Fibroblast of the aortic adventitia (primary cell): ENCODE data around the gene CDK8. TPM values are rescaled to one million over a fixed set of nuclear protein-coding genes. Genes with fewer than 3 reads are reported as not detected.
"Not testable (repeated sequence)": the region's sequence is repeated elsewhere in the genome, so short reads cannot be mapped to it uniquely, and the experiment has no call there.

ENCODE experiments used
- DNase-seq: peaks from one replicate; pipeline ENCODE4 v3.0.0-alpha.2; 2010; ENCODE audit warnings: low read depth
- H3K4me3 ChIP-seq: 2 replicates; pipeline ENCODE4 v1.5.1; 2011; ENCODE audit warnings: low read depth, mild to moderate bottlenecking, control low read depth, low read length, moderate library complexity
- total RNA-seq: library from RNA; depleted of rRNA; stranded (reverse); fragments of >200 nt; gene quantifications from 2 replicates; pipeline ENCODE4 v1.2.3, GENCODE V29; 2012; ENCODE audit warnings: low replicate concordance
- TF ChIP-seq, protein P1 (sequence below): IDR thresholded peaks from 2 replicates; pipeline ENCODE4 v1.5.1; 2011; ENCODE audit warnings: mild to moderate bottlenecking, low read length, control low read depth, inconsistent platforms; ENCODE audit not compliant: insufficient read depth

Gene CDK8
- total RNA-seq, 1 donor, result 13.6 TPM

DNA sequence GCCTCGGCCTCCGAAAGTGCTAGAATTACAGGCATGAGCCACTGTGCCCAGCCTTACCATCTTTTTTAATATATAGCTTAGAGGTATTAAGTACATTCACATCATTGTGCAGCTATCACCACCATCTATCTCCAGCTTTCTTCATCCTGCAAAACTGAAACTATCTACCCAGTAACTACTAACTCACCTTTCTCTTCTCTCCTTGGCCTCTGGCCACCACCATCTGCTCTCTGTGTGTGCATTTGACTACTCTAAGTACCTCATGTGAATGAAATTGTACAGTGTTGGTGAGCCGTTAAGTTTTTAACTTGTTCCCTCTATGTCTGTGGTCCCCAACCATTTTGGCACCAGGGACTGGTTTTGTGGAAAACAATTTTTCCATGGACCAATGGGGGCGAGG, 56.1 kb downstream of the CDK8 start:
- no peak for DNase-seq
- TF ChIP-seq, protein P1, sequence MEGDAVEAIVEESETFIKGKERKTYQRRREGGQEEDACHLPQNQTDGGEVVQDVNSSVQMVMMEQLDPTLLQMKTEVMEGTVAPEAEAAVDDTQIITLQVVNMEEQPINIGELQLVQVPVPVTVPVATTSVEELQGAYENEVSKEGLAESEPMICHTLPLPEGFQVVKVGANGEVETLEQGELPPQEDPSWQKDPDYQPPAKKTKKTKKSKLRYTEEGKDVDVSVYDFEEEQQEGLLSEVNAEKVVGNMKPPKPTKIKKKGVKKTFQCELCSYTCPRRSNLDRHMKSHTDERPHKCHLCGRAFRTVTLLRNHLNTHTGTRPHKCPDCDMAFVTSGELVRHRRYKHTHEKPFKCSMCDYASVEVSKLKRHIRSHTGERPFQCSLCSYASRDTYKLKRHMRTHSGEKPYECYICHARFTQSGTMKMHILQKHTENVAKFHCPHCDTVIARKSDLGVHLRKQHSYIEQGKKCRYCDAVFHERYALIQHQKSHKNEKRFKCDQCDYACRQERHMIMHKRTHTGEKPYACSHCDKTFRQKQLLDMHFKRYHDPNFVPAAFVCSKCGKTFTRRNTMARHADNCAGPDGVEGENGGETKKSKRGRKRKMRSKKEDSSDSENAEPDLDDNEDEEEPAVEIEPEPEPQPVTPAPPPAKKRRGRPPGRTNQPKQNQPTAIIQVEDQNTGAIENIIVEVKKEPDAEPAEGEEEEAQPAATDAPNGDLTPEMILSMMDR, result no peak
- no peak overlapping the region for H3K4me3 ChIP-seq

DNA sequence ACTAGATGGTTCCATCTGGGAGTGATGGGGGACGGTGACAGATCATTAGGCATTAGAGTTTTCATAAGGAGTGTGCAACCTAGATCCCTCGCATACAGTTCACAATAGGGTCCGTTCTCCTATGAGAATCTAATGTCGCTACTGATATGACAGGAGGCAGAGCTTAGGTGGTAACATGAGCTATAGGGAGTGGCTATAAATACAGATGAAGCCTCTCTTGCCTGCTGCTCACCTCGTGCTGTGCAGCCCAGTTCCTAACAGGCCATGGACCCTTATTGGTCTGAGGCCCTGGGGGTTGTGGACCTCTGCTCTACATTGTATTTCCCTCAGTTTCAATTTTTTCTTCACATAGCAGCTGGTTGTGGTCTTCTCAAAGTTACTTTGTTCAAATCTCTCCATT, 56.5 kb downstream of the CDK8 start:
- no peak overlapping the region for H3K4me3 ChIP-seq
- TF ChIP-seq, protein P1, result no peak
- no peak for DNase-seq

DNA sequence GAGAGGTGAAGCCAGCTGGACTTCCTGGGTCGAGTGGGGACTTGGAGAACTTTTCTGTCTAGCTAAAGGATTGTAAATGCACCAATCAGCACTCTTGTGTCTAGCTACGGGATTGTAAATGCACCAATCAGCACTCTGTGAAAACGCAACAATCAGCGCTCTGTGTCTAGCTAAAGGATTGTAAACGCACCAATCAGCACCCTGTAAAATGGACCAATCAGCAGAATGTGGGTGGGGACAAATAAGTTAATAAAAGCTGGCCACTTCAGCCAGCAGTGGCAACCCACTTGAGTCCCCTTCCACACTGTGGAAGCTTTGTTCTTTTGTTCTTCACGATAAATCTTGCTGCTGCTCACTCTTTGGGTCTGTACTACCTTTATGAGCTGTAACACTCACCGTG, 58.1 kb downstream of the CDK8 start:
- not testable (repeated sequence) for H3K4me3 ChIP-seq

GRCh38 chr13:26316095-26316494, 62.2 kb downstream of the CDK8 start:
- H3K4me3 ChIP-seq, result not testable (repeated sequence)

More for the DNA sequence above, 58.1 kb downstream of the CDK8 start:
- DNase-seq, result not testable (repeated sequence)

GRCh38 chr13:26320766-26321165, 66.8 kb downstream of the CDK8 start:
- no peak overlapping the region for H3K4me3 ChIP-seq
- TF ChIP-seq, protein P1, result no peak
- DNase-seq, result no peak

More at GRCh38 chr13:26316095-26316494, 62.2 kb downstream of the CDK8 start:
- DNase-seq, result not testable (repeated sequence)

GRCh38 chr13:26323127-26323526, 69.2 kb downstream of the CDK8 start:
- H3K4me3 ChIP-seq, result no peak overlapping the region
- TF ChIP-seq, protein P1, result no peak
- DNase-seq, result no peak

- TF ChIP-seq, protein P1, result no peak
- no peak overlapping the region for H3K4me3 ChIP-seq
- DNase-seq, result no peak
These were observed 69.8 kb downstream of the CDK8 start for GRCh38 chr13:26323764-26324163.

- DNase-seq, result no peak
- TF ChIP-seq, protein P1, result no peak
- H3K4me3 ChIP-seq, result no peak overlapping the region
These were observed 70.4 kb downstream of the CDK8 start for GRCh38 chr13:26324294-26324693.
